GM23338 (cell line): ENCODE data around the gene CYP46A1. TPM values are rescaled to one million over a fixed set of nuclear protein-coding genes. Genes with fewer than 3 reads are reported as not detected.

Experiments
- ATAC-seq: fragments of 200-7000 bp; cut with Tn5 transposase; 3 replicates; pipeline ENCODE4 v1.9.1; 2020
- DNase-seq: peaks from one replicate; pipeline ENCODE4 v3.0.0-alpha.2; 2015; ENCODE audit warnings: low spot score
- H2AFZ ChIP-seq: fragments of 200-600 bp; sonication (generic); 2 replicates; pipeline ENCODE4 v1.8.0; 2016; ENCODE audit warnings: antibody characterized with exemption, mild to moderate bottlenecking, moderate library complexity
- H3F3A ChIP-seq: fragments of 200-600 bp; sonication (generic); replicated peaks from 2 replicates; pipeline ENCODE4 v1.8.0; 2017; ENCODE audit warnings: antibody characterized with exemption, mixed run types, low read depth
- H3K27ac ChIP-seq: fragments of 200-600 bp; sonication (generic); 2 replicates; pipeline ENCODE4 v1.6.1; 2016; ENCODE audit warnings: low read depth
- H3K27me3 ChIP-seq: fragments of 200-600 bp; sonication (generic); 2 replicates; pipeline ENCODE4 v1.8.0; 2016; ENCODE audit warnings: mild to moderate bottlenecking, mixed run types, moderate library complexity; ENCODE audit not compliant: insufficient read depth
- H3K36me3 ChIP-seq: fragments of 200-600 bp; sonication (generic); 2 replicates; pipeline ENCODE4 v1.8.0; 2016; ENCODE audit warnings: mild to moderate bottlenecking; ENCODE audit not compliant: insufficient read depth
- H3K4me1 ChIP-seq: fragments of 200-600 bp; sonication (generic); 2 replicates; pipeline ENCODE4 v1.8.0; 2016; ENCODE audit warnings: mild to moderate bottlenecking, moderate library complexity; ENCODE audit not compliant: insufficient read depth
- H3K4me2 ChIP-seq: fragments of 200-600 bp; sonication (generic); 2 replicates; pipeline ENCODE4 v1.7.1; 2017; ENCODE audit warnings: mixed run types
- H3K4me3 ChIP-seq: fragments of 200-600 bp; sonication (generic); 2 replicates; pipeline ENCODE4 v1.6.1; 2016; ENCODE audit warnings: mixed run types
- H3K79me2 ChIP-seq: fragments of 200-600 bp; sonication (generic); replicated peaks from 2 replicates; pipeline ENCODE4 v1.8.0; 2017; ENCODE audit warnings: mild to moderate bottlenecking; ENCODE audit not compliant: insufficient read depth
- H3K9me2 ChIP-seq: fragments of 200-600 bp; sonication (generic); 2 replicates; pipeline ENCODE4 v1.8.0; 2017; ENCODE audit not compliant: insufficient read depth
- H4K20me1 ChIP-seq: fragments of 200-600 bp; sonication (generic); replicated peaks from 2 replicates; pipeline ENCODE4 v1.8.0; 2017; ENCODE audit warnings: mild to moderate bottlenecking; ENCODE audit not compliant: insufficient read depth
- H3K27ac Mint-ChIP-seq: 2 replicates; pipeline ENCODE4 v1.8.0; 2020; ENCODE audit warnings: inconsistent platforms, mild to moderate bottlenecking, moderate library complexity, mixed read lengths
- H3K27me3 Mint-ChIP-seq: 3 replicates; pipeline ENCODE4 v1.8.0; 2022; ENCODE audit warnings: low read depth, mild to moderate bottlenecking, moderate library complexity, mixed read lengths, inconsistent platforms; ENCODE audit not compliant: insufficient read depth, poor library complexity
- H3K36me3 Mint-ChIP-seq: 3 replicates; pipeline ENCODE4 v1.8.0; 2021; ENCODE audit warnings: low read depth, mild to moderate bottlenecking, inconsistent platforms, moderate library complexity, mixed read lengths
- H3K4me1 Mint-ChIP-seq: 3 replicates; pipeline ENCODE4 v1.8.0; 2020; ENCODE audit warnings: mild to moderate bottlenecking, inconsistent platforms, mixed read lengths
- H3K4me3 Mint-ChIP-seq: 3 replicates; pipeline ENCODE4 v1.8.0; 2021; ENCODE audit warnings: moderate library complexity, mild to moderate bottlenecking, inconsistent platforms, mixed read lengths
- H3K9me3 Mint-ChIP-seq: 3 replicates; pipeline ENCODE4 v1.8.0; 2020; ENCODE audit warnings: moderate library complexity, mild to moderate bottlenecking, inconsistent platforms, mixed read lengths
- CREB1 ChIP-seq: fragments of 250-450 bp; sonication (Bioruptor Pico); IDR thresholded peaks from 2 replicates; pipeline ENCODE4 v1.5.0; 2020; ENCODE audit warnings: low read depth, mild to moderate bottlenecking, moderate library complexity
- EZH2phosphoT487 ChIP-seq: fragments of 200-600 bp; sonication (generic); IDR thresholded peaks from one replicate; pipeline ENCODE4 v1.8.1; 2018; ENCODE audit warnings: antibody characterized with exemption; ENCODE audit not compliant: unreplicated experiment
- NANOG ChIP-seq: IDR thresholded peaks from 2 replicates; pipeline ENCODE4 v1.6.1; 2016; ENCODE audit warnings: antibody characterized with exemption, borderline replicate concordance
- REST ChIP-seq: IDR thresholded peaks from one replicate; pipeline ENCODE4 v1.6.1; 2018; ENCODE audit warnings: antibody characterized with exemption; ENCODE audit not compliant: unreplicated experiment
- STAT1 ChIP-seq: IDR thresholded peaks from one replicate; pipeline ENCODE4 v1.6.1; 2016; ENCODE audit warnings: antibody characterized with exemption; ENCODE audit not compliant: unreplicated experiment
- ZNF114 ChIP-seq: fragments of 250-450 bp; sonication (Bioruptor Pico); IDR thresholded peaks from 2 replicates; pipeline ENCODE4 v1.5.0; 2020; ENCODE audit warnings: mild to moderate bottlenecking, moderate library complexity
- ZNF331 ChIP-seq: fragments of 250-450 bp; sonication (Bioruptor Pico); IDR thresholded peaks from 2 replicates; pipeline ENCODE4 v1.5.0; 2020; ENCODE audit warnings: low read depth, mild to moderate bottlenecking, moderate library complexity
- polyA plus RNA-seq: library from polyadenylated mRNA; unstranded; fragments of >200 nt; fragmentation: Nextera tagmentation; extraction: Ambion mirVana; gene quantifications from 2 replicates; pipeline ENCODE4 v1.2.1, GENCODE V29; 2016
- total RNA-seq: library from RNA; depleted of rRNA; stranded (reverse); fragments of >200 nt; shearing (Covaris generic); gene quantifications from 2 replicates; pipeline ENCODE4 v1.2.3, GENCODE V29; 2014
- TF ChIP-seq, protein P1 (sequence below): fragments of 250-450 bp; sonication (Bioruptor Pico); IDR thresholded peaks from 2 replicates; pipeline ENCODE4 v1.5.0; 2020; ENCODE audit warnings: mild to moderate bottlenecking, moderate library complexity
- TF ChIP-seq, protein P2 (sequence below), 2 experiments: fragments of 200-600 bp in 1 of 2; sonication (generic) in 1 of 2; conservative IDR thresholded peaks; 2 replicates each; pipeline versions ENCODE4 v1.5.1 to v1.6.1; 2016 to 2017; ENCODE audit warnings: antibody characterized with exemption in 2 of 2, low read depth in 2 of 2, mild to moderate bottlenecking in 2 of 2, moderate library complexity in 1 of 2

The CYP46A1 gene
- total and polyA plus RNA-seq, 2 experiments from 2014 or later = 0.59 to 0.66 TPM

- no peak for DNase-seq
- no peaks in the 10 kb centered on the region for H3K36me3 ChIP-seq
- Mint-ChIP-seq H3K4me1 (peaks cover 42% of the 10 kb centered on the region), H3K27me3 (peaks cover 12% of the 10 kb centered on the region), H3K27ac (no peak overlapping the region), H3K36me3 (peaks cover 13% of the 10 kb centered on the region; the same call in 2 of the 3 replicates), H3K4me3 (no peak overlapping the region; the same call in 2 of the 3 replicates), H3K9me3 (peaks cover 17% of the 10 kb centered on the region)
- peaks cover 31% of the 10 kb centered on the region for H3K4me1 ChIP-seq
- no peaks in the 10 kb centered on the region for H3K9me2 ChIP-seq
- no peaks in the 10 kb centered on the region for H4K20me1 ChIP-seq
- no peak for ATAC-seq
- H3K4me2 ChIP-seq = no peak overlapping the region
- no peaks in the 10 kb centered on the region for H3K79me2 ChIP-seq
- TF ChIP-seq NANOG (no peak), ZNF114 (CRISPR knock-in tag) (no peak), STAT1 (no peak), CREB1 (CRISPR knock-in tag) (no peak)
- no peaks in the 10 kb centered on the region for H3K27me3 ChIP-seq
- H2AFZ ChIP-seq = no peak overlapping the region
- H3K27ac ChIP-seq = no peak overlapping the region
- H3K4me3 ChIP-seq = no peak overlapping the region
- no peaks in the 10 kb centered on the region for H3F3A ChIP-seq
Observed at GRCh38 chr14:99673305-99674063, 10.6 kb upstream of the CYP46A1 start.

DNA sequence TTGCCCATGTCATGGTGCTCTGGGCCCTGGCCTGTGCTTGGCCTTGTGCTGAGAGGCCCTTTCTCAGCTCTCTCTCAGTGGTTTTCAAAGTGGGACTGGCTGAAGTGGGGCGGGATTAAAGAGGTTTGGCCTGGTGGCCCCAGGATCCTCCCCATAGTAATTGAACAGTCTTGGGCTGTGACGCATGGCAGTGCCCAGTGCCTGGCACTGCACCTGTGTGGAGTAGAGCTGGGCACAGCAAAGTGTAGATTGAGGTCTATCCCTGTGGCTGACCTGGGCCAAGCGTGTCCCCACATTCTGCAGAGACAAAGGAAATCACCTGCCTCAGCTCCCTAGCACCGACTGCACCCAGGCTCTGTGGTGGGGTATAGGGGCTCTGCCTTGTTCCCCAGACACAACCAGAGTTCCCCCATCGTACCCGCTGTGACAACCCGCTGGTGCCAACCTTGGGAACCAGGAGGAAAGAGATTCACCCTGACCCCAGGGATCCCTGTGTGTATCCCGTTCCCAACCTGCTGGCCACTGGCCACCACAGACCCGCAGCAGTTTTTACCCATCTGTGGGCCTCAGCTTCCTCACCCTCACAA, 9.9 kb upstream of the CYP46A1 start:
- peaks cover 20% of the 10 kb centered on the region; the same call in 2 of the 3 replicates for H3K36me3 Mint-ChIP-seq
- Histone ChIP-seq H2AFZ (no peak overlapping the region), H4K20me1 (no peaks in the 10 kb centered on the region), H3F3A (no peaks in the 10 kb centered on the region), H3K4me3 (no peak overlapping the region), H3K4me1 (peaks cover 31% of the 10 kb centered on the region), H3K27ac (no peak overlapping the region), H3K4me2 (no peak overlapping the region), H3K9me2 (no peaks in the 10 kb centered on the region), H3K36me3 (no peaks in the 10 kb centered on the region), H3K79me2 (no peaks in the 10 kb centered on the region), H3K27me3 (no peaks in the 10 kb centered on the region)
- DNase-seq (no peak), ATAC-seq (no peak)
- H3K27me3 Mint-ChIP-seq = peaks cover 12% of the 10 kb centered on the region
- H3K4me3 Mint-ChIP-seq = no peak overlapping the region
- H3K9me3 Mint-ChIP-seq = peaks cover 24% of the 10 kb centered on the region
- H3K4me1 Mint-ChIP-seq = peaks cover 35% of the 10 kb centered on the region
- TF ChIP-seq, protein P1, sequence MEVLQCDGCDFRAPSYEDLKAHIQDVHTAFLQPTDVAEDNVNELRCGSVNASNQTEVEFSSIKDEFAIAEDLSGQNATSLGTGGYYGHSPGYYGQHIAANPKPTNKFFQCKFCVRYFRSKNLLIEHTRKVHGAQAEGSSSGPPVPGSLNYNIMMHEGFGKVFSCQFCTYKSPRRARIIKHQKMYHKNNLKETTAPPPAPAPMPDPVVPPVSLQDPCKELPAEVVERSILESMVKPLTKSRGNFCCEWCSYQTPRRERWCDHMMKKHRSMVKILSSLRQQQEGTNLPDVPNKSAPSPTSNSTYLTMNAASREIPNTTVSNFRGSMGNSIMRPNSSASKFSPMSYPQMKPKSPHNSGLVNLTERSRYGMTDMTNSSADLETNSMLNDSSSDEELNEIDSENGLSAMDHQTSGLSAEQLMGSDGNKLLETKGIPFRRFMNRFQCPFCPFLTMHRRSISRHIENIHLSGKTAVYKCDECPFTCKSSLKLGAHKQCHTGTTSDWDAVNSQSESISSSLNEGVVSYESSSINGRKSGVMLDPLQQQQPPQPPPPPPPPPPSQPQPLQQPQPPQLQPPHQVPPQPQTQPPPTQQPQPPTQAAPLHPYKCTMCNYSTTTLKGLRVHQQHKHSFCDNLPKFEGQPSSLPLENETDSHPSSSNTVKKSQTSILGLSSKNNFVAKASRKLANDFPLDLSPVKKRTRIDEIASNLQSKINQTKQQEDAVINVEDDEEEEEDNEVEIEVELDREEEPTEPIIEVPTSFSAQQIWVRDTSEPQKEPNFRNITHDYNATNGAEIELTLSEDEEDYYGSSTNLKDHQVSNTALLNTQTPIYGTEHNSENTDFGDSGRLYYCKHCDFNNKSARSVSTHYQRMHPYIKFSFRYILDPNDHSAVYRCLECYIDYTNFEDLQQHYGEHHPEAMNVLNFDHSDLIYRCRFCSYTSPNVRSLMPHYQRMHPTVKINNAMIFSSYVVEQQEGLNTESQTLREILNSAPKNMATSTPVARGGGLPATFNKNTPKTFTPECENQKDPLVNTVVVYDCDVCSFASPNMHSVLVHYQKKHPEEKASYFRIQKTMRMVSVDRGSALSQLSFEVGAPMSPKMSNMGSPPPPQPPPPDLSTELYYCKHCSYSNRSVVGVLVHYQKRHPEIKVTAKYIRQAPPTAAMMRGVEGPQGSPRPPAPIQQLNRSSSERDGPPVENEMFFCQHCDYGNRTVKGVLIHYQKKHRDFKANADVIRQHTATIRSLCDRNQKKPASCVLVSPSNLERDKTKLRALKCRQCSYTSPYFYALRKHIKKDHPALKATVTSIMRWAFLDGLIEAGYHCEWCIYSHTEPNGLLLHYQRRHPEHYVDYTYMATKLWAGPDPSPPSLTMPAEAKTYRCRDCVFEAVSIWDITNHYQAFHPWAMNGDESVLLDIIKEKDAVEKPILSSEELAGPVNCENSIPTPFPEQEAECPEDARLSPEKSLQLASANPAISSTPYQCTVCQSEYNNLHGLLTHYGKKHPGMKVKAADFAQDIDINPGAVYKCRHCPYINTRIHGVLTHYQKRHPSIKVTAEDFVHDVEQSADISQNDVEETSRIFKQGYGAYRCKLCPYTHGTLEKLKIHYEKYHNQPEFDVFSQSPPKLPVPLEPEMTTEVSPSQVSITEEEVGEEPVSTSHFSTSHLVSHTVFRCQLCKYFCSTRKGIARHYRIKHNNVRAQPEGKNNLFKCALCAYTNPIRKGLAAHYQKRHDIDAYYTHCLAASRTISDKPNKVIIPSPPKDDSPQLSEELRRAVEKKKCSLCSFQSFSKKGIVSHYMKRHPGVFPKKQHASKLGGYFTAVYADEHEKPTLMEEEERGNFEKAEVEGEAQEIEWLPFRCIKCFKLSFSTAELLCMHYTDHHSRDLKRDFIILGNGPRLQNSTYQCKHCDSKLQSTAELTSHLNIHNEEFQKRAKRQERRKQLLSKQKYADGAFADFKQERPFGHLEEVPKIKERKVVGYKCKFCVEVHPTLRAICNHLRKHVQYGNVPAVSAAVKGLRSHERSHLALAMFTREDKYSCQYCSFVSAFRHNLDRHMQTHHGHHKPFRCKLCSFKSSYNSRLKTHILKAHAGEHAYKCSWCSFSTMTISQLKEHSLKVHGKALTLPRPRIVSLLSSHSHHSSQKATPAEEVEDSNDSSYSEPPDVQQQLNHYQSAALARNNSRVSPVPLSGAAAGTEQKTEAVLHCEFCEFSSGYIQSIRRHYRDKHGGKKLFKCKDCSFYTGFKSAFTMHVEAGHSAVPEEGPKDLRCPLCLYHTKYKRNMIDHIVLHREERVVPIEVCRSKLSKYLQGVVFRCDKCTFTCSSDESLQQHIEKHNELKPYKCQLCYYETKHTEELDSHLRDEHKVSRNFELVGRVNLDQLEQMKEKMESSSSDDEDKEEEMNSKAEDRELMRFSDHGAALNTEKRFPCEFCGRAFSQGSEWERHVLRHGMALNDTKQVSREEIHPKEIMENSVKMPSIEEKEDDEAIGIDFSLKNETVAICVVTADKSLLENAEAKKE = no peak
- TF ChIP-seq ZNF331 (CRISPR knock-in tag) (no peak), EZH2phosphoT487 (no peak), REST (no peak)
- TF ChIP-seq, protein P2, sequence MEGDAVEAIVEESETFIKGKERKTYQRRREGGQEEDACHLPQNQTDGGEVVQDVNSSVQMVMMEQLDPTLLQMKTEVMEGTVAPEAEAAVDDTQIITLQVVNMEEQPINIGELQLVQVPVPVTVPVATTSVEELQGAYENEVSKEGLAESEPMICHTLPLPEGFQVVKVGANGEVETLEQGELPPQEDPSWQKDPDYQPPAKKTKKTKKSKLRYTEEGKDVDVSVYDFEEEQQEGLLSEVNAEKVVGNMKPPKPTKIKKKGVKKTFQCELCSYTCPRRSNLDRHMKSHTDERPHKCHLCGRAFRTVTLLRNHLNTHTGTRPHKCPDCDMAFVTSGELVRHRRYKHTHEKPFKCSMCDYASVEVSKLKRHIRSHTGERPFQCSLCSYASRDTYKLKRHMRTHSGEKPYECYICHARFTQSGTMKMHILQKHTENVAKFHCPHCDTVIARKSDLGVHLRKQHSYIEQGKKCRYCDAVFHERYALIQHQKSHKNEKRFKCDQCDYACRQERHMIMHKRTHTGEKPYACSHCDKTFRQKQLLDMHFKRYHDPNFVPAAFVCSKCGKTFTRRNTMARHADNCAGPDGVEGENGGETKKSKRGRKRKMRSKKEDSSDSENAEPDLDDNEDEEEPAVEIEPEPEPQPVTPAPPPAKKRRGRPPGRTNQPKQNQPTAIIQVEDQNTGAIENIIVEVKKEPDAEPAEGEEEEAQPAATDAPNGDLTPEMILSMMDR (conservative IDR thresholded peaks at IDR 0.05; ENCODE audit: low read depth in 2 of 2) = no peak
- H3K27ac Mint-ChIP-seq = no peak overlapping the region
